Muscle layer of duodenum (tissue), 2 donors: ENCODE results near the gene RBM11.
"Not testable (repeated sequence)": the region's sequence is repeated elsewhere in the genome, so short reads cannot be mapped to it uniquely, and the experiment has no call there.

Experiments used
- H3K27ac ChIP-seq: one replicate; pipeline ENCODE4 v1.7.0; 2013; ENCODE audit warnings: mild to moderate bottlenecking, low read length
- H3K27me3 ChIP-seq: one replicate; pipeline ENCODE4 v1.7.0; 2013; ENCODE audit warnings: low read depth, mild to moderate bottlenecking, control low read depth, low read length
- H3K36me3 ChIP-seq, 2 donors: one replicate each; pipeline ENCODE4 v1.7.0; 2013; ENCODE audit warnings: low read length in 2 of 2, control low read depth in 1 of 2, mild to moderate bottlenecking in 1 of 2; ENCODE audit not compliant: insufficient read depth in 2 of 2, control insufficient read depth in 1 of 2
- H3K4me1 ChIP-seq, 2 donors: one replicate each; pipeline ENCODE4 v1.7.0; 2013; ENCODE audit warnings: low read length in 2 of 2, mild to moderate bottlenecking in 2 of 2, control low read depth in 1 of 2, moderate library complexity in 1 of 2; ENCODE audit not compliant: insufficient read depth in 2 of 2, control insufficient read depth in 1 of 2
- H3K4me3 ChIP-seq, 2 donors: one replicate each; pipeline ENCODE4 v1.7.0; 2013; ENCODE audit warnings: low read length in 2 of 2, low read depth in 1 of 2, mild to moderate bottlenecking in 1 of 2
- H3K9me3 ChIP-seq, 2 donors: one replicate each; pipeline ENCODE4 v1.7.0; 2013; ENCODE audit warnings: low read length in 2 of 2, control low read depth in 1 of 2, mild to moderate bottlenecking in 1 of 2; ENCODE audit not compliant: control insufficient read depth in 1 of 2
- donor health status: healthy.

Gene RBM11

DNA sequence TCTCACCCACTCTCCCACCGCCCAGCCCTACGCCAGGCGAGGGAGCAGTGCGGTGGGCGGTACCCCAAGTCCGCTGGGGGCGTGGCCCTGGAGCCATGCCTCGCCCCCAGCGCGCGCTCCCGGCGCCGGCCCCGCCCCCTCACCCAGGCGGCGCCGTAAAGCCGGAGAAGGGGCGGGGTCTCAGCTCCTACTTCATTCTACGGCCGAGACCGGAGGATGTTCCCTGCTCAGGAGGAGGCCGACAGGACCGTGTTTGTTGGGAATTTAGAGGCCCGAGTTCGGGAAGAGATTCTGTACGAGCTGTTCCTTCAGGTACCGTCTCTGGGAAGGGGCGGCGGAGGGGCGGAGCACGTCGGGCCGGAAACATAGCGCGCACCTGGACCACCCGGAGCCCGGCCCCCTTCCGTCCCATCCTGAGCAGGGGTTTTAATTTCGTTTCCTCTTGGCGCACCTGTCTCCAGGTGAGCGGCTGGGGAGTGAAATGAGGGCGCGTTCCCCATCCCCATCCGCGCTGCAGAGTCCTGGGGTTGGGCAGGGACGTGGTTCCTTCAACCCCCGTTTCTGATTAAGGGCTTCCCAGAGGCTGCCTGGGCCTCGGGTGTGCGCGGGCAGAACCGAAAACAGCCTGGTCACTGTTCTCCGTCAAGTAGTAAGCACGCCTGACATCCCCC, at the start of gene RBM11:
TSS of gene RBM11 (plus strand) at position 187 of the 671 bp plus-strand sequence. CDS start at position 217, 30 bp downstream.
- no peaks in the 10 kb centered on the region for H3K9me3 ChIP-seq
- H3K4me1 ChIP-seq: peaks cover 0 to 4% of the 10 kb centered on the region in 2 donors
- peak within 1 kb of the TSS; percentile 7 for H3K27ac ChIP-seq
- no peaks in the 10 kb centered on the region for H3K27me3 ChIP-seq
- H3K4me3 ChIP-seq: peak within 1 kb of the TSS; percentile 59 to 89
- H3K36me3 ChIP-seq: no peaks in the 10 kb centered on the region

DNA sequence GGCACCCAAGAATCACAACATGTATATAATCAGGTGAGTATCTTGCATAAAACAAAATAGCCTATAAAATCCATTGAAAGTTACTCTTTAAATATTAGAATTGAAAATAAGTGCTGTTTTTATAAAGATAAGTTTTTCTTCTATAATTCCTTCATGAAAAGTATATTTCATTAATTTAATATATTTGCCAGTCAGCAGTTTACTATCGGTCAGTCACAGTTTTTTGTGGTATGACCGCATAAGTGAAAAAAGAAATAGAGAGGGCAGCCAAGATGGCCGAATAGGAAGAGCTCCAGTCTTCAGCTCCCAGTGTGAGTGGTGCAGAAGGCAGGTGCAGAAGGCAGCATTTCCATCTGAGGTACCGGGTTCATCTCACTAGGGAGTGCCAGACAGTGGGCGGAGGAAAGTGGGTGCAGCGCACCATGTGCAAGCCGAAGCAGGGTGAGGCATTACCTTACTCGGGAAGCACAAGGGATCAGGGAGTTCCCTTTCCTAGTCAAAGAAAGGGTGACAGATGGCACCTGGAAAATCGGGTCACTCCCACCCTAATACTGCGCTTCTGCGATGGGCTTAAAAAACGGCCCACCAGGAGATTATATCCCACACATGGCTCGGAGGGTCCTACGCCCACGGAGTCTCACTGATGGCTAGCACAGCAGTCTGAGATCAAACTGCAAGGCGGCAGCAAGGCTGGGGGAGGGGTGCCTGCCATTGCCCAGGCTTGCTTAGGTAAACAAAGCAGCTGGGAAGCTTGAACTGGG, 49.3 kb upstream of the RBM11 start:
- not testable (repeated sequence) for H3K4me1 ChIP-seq, H3K27ac ChIP-seq, H3K9me3 ChIP-seq, H3K36me3 ChIP-seq, H3K27me3 ChIP-seq, H3K4me3 ChIP-seq

DNA sequence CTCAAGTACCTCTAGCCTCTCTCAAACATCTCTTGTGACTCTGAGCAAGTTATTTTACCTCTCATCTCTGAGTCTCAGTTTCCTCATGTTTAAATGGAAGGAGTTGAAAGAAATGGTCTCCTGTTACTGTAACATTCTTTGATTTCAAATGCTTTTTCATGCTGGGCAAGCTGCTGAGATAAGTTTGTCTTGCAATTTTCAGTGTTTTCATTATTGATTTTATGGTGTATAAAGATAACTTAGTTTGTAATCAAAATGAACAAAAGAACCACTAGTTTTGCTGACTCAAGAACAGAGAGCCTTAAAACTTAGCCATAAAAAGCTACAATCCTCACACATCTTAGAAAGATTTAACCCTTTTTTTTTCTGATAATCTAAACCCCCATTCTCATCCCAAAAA, 9.7 kb upstream of the RBM11 start:
- Histone ChIP-seq H3K36me3 (no peaks in the 10 kb centered on the region), H3K4me1 (no peaks in the 10 kb centered on the region), H3K9me3 (no peaks in the 10 kb centered on the region)

DNA sequence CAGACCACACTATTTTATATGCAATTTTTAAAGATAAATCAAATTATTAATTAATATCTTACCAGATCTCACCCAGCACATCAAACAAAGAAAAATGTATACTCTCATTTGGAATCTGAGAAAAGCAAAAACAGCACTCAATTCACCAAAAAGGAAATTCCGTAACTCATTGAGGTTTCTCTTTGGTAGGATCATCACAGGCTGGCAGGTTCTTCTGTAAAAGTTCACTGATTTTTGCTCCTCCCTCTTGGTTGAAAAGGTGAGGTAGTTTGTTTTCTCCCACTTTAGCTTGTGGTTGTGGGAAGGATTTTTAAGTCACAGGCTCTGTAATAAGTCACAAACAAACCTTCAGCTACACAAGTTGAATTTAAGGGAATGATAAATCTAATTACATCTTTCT, 5.2 kb upstream of the RBM11 start, which contains the start of gene LIPI:
TSS of gene LIPI (minus strand) at position 218 of the 400 bp plus-strand sequence. CDS start at position 108, 110 bp downstream.
- H3K4me3 ChIP-seq: no peak within 1 kb of the TSS
- no peaks in the 10 kb centered on the region for H3K36me3 ChIP-seq
- H3K27ac ChIP-seq: no peak within 1 kb of the TSS
- no peaks in the 10 kb centered on the region for H3K9me3 ChIP-seq
- no peaks in the 10 kb centered on the region for H3K27me3 ChIP-seq
- peaks cover 0 to under 1% of the 10 kb centered on the region in 2 donors for H3K4me1 ChIP-seq

More for the DNA sequence above, 9.7 kb upstream of the RBM11 start:
- Histone ChIP-seq H3K27me3 (no peaks in the 10 kb centered on the region), H3K27ac (no peak overlapping the region), H3K4me3 (no peak overlapping the region)

DNA sequence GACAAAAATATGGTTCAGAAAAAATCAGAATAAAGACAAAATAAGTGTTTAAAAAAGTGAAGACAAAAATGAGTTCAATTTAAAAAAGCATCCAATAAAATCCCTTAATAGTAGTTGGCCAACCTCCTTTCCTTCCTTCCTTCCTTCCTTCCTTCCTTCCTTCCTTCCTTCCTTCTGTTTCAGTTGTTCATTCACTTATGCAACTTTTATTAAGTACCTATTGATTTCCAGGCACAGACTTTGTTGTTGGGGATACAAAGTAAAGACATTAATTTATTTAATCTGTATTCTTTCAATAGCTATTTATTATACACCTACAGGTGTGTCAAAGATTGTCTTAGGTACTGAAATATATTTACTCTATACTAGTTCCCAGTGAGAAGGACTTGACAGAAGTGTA, 2.8 kb upstream of the RBM11 start:
- H3K27me3 ChIP-seq: no peaks in the 10 kb centered on the region
- no peaks in the 10 kb centered on the region for H3K36me3 ChIP-seq
- peaks cover 0 to 4% of the 10 kb centered on the region in 2 donors for H3K4me1 ChIP-seq
- H3K27ac ChIP-seq: no peak overlapping the region
- H3K9me3 ChIP-seq: no peaks in the 10 kb centered on the region
- H3K4me3 ChIP-seq: no peak overlapping the region

- H3K9me3 ChIP-seq: no peaks in the 10 kb centered on the region
Observed at GRCh38 chr21:14223365-14223764, 7.4 kb downstream of the RBM11 start.

GRCh38 chr21:14229399-14229798, 13.4 kb downstream of the RBM11 start:
- no peak overlapping the region for H3K4me3 ChIP-seq
- no peaks in the 10 kb centered on the region for H3K4me1 ChIP-seq
- H3K9me3 ChIP-seq: peaks cover 0 to 14% of the 10 kb centered on the region in 2 donors
- no peaks in the 10 kb centered on the region for H3K36me3 ChIP-seq
- H3K27me3 ChIP-seq: no peaks in the 10 kb centered on the region
- H3K27ac ChIP-seq: no peak overlapping the region

More at GRCh38 chr21:14223365-14223764, 7.4 kb downstream of the RBM11 start:
- no peaks in the 10 kb centered on the region for H3K27me3 ChIP-seq
- no peaks in the 10 kb centered on the region for H3K4me1 ChIP-seq
- no peak overlapping the region for H3K27ac ChIP-seq
- H3K36me3 ChIP-seq: no peaks in the 10 kb centered on the region
- no peak overlapping the region for H3K4me3 ChIP-seq

- no peaks in the 10 kb centered on the region for H3K4me1 ChIP-seq
- H3K36me3 ChIP-seq: no peaks in the 10 kb centered on the region
- H3K9me3 ChIP-seq: peaks cover 0 to 2% of the 10 kb centered on the region in 2 donors
- H3K27ac ChIP-seq: no peak overlapping the region
- H3K4me3 ChIP-seq: no peak overlapping the region
- no peaks in the 10 kb centered on the region for H3K27me3 ChIP-seq
Observed at GRCh38 chr21:14235101-14235500, 19.1 kb downstream of the RBM11 start.

GRCh38 chr21:14236180-14236579, 20.2 kb downstream of the RBM11 start:
- no peaks in the 10 kb centered on the region for H3K9me3 ChIP-seq
- H3K4me1 ChIP-seq: no peaks in the 10 kb centered on the region
- no peaks in the 10 kb centered on the region for H3K27me3 ChIP-seq
- no peak overlapping the region for H3K4me3 ChIP-seq
- no peaks in the 10 kb centered on the region for H3K36me3 ChIP-seq
- H3K27ac ChIP-seq: no peak overlapping the region

GRCh38 chr21:14239281-14239680, 23.3 kb downstream of the RBM11 start:
- Histone ChIP-seq H3K36me3 (no peaks in the 10 kb centered on the region), H3K27me3 (no peaks in the 10 kb centered on the region), H3K9me3 (no peaks in the 10 kb centered on the region), H3K4me1 (no peaks in the 10 kb centered on the region), H3K27ac (no peak overlapping the region), H3K4me3 (no peak overlapping the region)

DNA sequence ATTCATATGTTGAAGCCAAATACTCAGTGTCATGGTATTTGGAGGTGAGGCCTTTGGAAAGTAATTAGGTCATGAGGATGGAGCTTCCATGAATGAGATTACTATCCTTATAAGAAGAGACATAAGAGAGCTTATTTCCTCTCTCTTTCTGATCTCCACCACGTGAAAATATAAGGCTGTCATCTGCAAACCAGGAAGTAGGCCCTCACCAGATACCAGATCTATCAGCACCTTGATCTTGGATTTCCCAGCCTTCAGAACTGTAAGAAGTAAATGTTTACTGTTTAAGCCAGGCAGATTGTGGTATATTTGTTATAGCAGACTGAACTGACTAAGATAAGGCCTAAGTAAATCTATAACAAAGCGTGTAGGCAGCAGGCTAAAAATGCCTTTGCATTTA, 25.3 kb downstream of the RBM11 start:
- Histone ChIP-seq H3K9me3 (no peaks in the 10 kb centered on the region), H3K27ac (no peak overlapping the region), H3K36me3 (no peaks in the 10 kb centered on the region), H3K4me1 (no peaks in the 10 kb centered on the region), H3K4me3 (no peak overlapping the region), H3K27me3 (no peaks in the 10 kb centered on the region)
